GM12878 (cell line): ENCODE results near the gene CAMK2N2. TPM values are rescaled to one million over a fixed set of nuclear protein-coding genes. Genes with fewer than 3 reads are reported as not detected.

Experiments used
- ATAC-seq: fragments of 200-7000 bp; cut with Tn5 transposase; 3 replicates; pipeline ENCODE4 v1.9.1; 2020; ENCODE audit warnings: mild to moderate bottlenecking, moderate library complexity
- BruUV-seq: library from RNA; stranded (reverse); fragments of 400-500 nt; replicated peaks from 2 replicates; lab custom pipeline; 2021; lab: Mats Ljungman, UMichigan
- CTCF ChIA-PET: fragments of 300-600 bp; sonication (Branson Sonifier 250); formaldehyde crosslinking; extraction: SDS; loops from one replicate; lab custom pipeline; 2021; ENCODE audit warnings: inconsistent platforms; lab: Yijun Ruan, JAX
- POLR2A ChIA-PET: fragments of 350-600 bp; formaldehyde crosslinking; extraction: SDS; loops from one replicate; lab custom pipeline; 2021; ENCODE audit warnings: inconsistent platforms; lab: Charles Lee
- RAD21 ChIA-PET: fragments of 300-600 bp; sonication (Branson Sonifier 250); formaldehyde crosslinking; loops from one replicate; lab custom pipeline; 2023; ENCODE audit warnings: antibody characterized with exemption; ENCODE audit not compliant: unreplicated experiment; lab: Charles Lee
- SMC1A ChIA-PET: fragments of 300-600 bp; sonication (Branson Sonifier 250); formaldehyde crosslinking; loops from one replicate; lab custom pipeline; 2023; ENCODE audit not compliant: unreplicated experiment, uncharacterized antibody; lab: Charles Lee
- DNase-seq: peaks from one replicate; pipeline ENCODE4 v3.0.0-alpha.2; 2011; ENCODE audit warnings: low read depth, low spot score
- FAIRE-seq: peaks from 3 replicates; lab custom pipeline; 2011; peaks lifted over from hg19 to GRCh38; lab: Jason Lieb, UNC
- H2AFZ ChIP-seq: 2 replicates; pipeline ENCODE4 v1.6.0; 2011; ENCODE audit warnings: low read depth, low read length, control low read depth; ENCODE audit not compliant: control insufficient read depth
- H3K27ac ChIP-seq: 2 replicates; pipeline ENCODE4 v1.5.1; 2011; ENCODE audit warnings: control low read depth; ENCODE audit not compliant: control insufficient read depth, insufficient read depth
- H3K27me3 ChIP-seq, 2 experiments: replicated peaks in 1 of 2; 2 replicates each; pipeline versions ENCODE4 v1.6.0 to v1.6.1; 2011; ENCODE audit warnings: low read length in 1 of 2; ENCODE audit not compliant: control insufficient read depth in 2 of 2, insufficient read depth in 2 of 2
- H3K36me3 ChIP-seq, 2 experiments: 2 replicates each; pipeline ENCODE4 v1.5.1; 2011; ENCODE audit warnings: low read length in 1 of 2; ENCODE audit not compliant: control insufficient read depth in 2 of 2, insufficient read depth in 2 of 2
- H3K4me1 ChIP-seq: 2 replicates; pipeline ENCODE4 v1.6.1; 2011; ENCODE audit warnings: mild to moderate bottlenecking, low read length, moderate library complexity, mixed read lengths; ENCODE audit not compliant: control insufficient read depth, insufficient read depth
- H3K4me2 ChIP-seq: 2 replicates; pipeline ENCODE4 v1.6.0; 2011; ENCODE audit warnings: control low read depth; ENCODE audit not compliant: control insufficient read depth, insufficient read depth
- H3K4me3 ChIP-seq: fragments of 200-600 bp; sonication (generic); 2 replicates; pipeline ENCODE4 v1.5.1; 2016
- H3K79me2 ChIP-seq: 2 replicates; pipeline ENCODE4 v1.6.0; 2011; ENCODE audit warnings: low read length; ENCODE audit not compliant: control insufficient read depth, insufficient read depth
- H3K9ac ChIP-seq: 2 replicates; pipeline ENCODE4 v1.8.0; 2011; ENCODE audit warnings: low read length, control low read depth, mixed read lengths; ENCODE audit not compliant: control insufficient read depth, insufficient read depth
- H3K9me3 ChIP-seq: replicated peaks from 3 replicates; pipeline ENCODE4 v1.5.1; 2011; ENCODE audit warnings: mild to moderate bottlenecking, low read length; ENCODE audit not compliant: control insufficient read depth, insufficient read depth
- H4K20me1 ChIP-seq: 2 replicates; pipeline ENCODE4 v1.6.0; 2011; ENCODE audit not compliant: control insufficient read depth, insufficient read depth
- BRCA1 ChIP-seq: IDR thresholded peaks from 2 replicates; pipeline ENCODE4 v1.6.1; 2011; ENCODE audit warnings: low read depth, low read length, improper control_type of control experiment
- CHD2 ChIP-seq: IDR thresholded peaks from 2 replicates; pipeline ENCODE4 v1.6.1; 2011; ENCODE audit warnings: low read depth, low read length, improper control_type of control experiment, borderline replicate concordance
- E2F4 ChIP-seq: IDR thresholded peaks from 2 replicates; pipeline ENCODE4 v1.6.1; 2012; ENCODE audit warnings: low read depth, low read length, improper control_type of control experiment
- MEF2B ChIP-seq: fragments of 450-650 bp; IDR thresholded peaks from 2 replicates; pipeline ENCODE4 v1.6.1; 2018; ENCODE audit warnings: mild to moderate bottlenecking, moderate library complexity; ENCODE audit not compliant: partially characterized antibody, poor library complexity, severe bottlenecking
- NRF1 ChIP-seq: conservative IDR thresholded peaks from 2 replicates; pipeline ENCODE4 v1.6.1; 2011; ENCODE audit warnings: mild to moderate bottlenecking, low read depth, low read length, improper control_type of control experiment
- PKNOX1 ChIP-seq: fragments of 450-650 bp; IDR thresholded peaks from 2 replicates; pipeline ENCODE4 v1.6.1; 2016; ENCODE audit warnings: mild to moderate bottlenecking
- POLR2A ChIP-seq: IDR thresholded peaks from 2 replicates; pipeline ENCODE4 v1.6.1; 2011; ENCODE audit warnings: low read depth, mild to moderate bottlenecking, low read length
- POLR2AphosphoS5 ChIP-seq: IDR thresholded peaks from 2 replicates; pipeline ENCODE4 v1.6.1; 2011; ENCODE audit warnings: mild to moderate bottlenecking, low read length, inconsistent platforms
- SMAD5 ChIP-seq: IDR thresholded peaks from 2 replicates; pipeline ENCODE4 v1.6.1; 2016; ENCODE audit warnings: antibody characterized with exemption, low read depth
- SMARCA5 ChIP-seq: fragments of 450-650 bp; IDR thresholded peaks from 2 replicates; pipeline ENCODE4 v1.6.1; 2017; ENCODE audit warnings: mild to moderate bottlenecking
- TARDBP ChIP-seq: IDR thresholded peaks from 2 replicates; pipeline ENCODE4 v1.6.1; 2016; ENCODE audit warnings: borderline replicate concordance
- TCF7 ChIP-seq: IDR thresholded peaks from 2 replicates; pipeline ENCODE4 v1.6.1; 2014; ENCODE audit warnings: antibody characterized with exemption, borderline replicate concordance
- ZNF207 ChIP-seq: fragments of 450-650 bp; IDR thresholded peaks from 2 replicates; pipeline ENCODE4 v1.6.1; 2014; ENCODE audit warnings: antibody characterized with exemption, mild to moderate bottlenecking, borderline replicate concordance
- ZNF687 ChIP-seq: fragments of 450-650 bp; IDR thresholded peaks from 2 replicates; pipeline ENCODE4 v1.6.1; 2017; ENCODE audit warnings: mild to moderate bottlenecking, moderate library complexity
- WGBS: methylation state at CpG from one replicate; pipeline ENCODE4 v1.1.6; 2016; ENCODE audit warnings: low lambda C conversion rate; ENCODE audit not compliant: insufficient replicate concordance, insufficient coverage; ENCODE audit errors: missing lambda C conversion rate; 5-methylcytosine and 5-hydroxymethylcytosine counted together
- in situ Hi-C: fragments of 300-500 bp; cut with MboI; formaldehyde crosslinking; loops from 9 replicates; pipeline ENCODE4 v1.14.3; 2018; ENCODE audit warnings: mixed read lengths
- intact Hi-C: fragments of 100-400 bp; cut with micrococcal nuclease; formaldehyde crosslinking; loops from one replicate; pipeline ENCODE4 v1.14.2; 2022; ENCODE audit not compliant: unreplicated experiment
- polyA plus RNA-seq, 11 experiments: library from polyadenylated mRNA; depleted of rRNA in 4 of 11; unstranded in 6 of 11; stranded (reverse) in 5 of 11; fragments of >200 nt; fragmentation: Nextera tagmentation in 4 of 11; fragmentation: Illumina TruSeq in 1 of 11; extraction: Ambion mirVana in 4 of 11; extraction: Trizol in 1 of 11; gene quantifications; 1 replicate in 1 of 11; 2 replicates in 10 of 11; pipeline versions ENCODE4 v1.2.1 to v1.2.3, GENCODE V29; 2011 to 2016; ENCODE audit warnings: inconsistent platforms in 2 of 11, missing spikeins in 2 of 11, low read depth in 1 of 11
- total RNA-seq, 4 experiments: library from RNA; depleted of rRNA in 3 of 4; stranded (reverse); fragments of >200 nt in 3 of 4; fragmentation: Illumina TruSeq in 1 of 4; extraction: Trizol in 1 of 4; gene quantifications; 2 replicates each; pipeline versions ENCODE4 v1.2.1 to v1.2.3, GENCODE V29; 2013 to 2021

Gene CAMK2N2
- total and polyA plus RNA-seq, 10 of the 15 experiments (the other 5 are each of a cell fraction or from before 2014, with no cell fraction given): 0.06 to 1.4 (median 0.45) TPM; not detected in 1

GRCh38 chr3:184236636-184237035 is 24.7 kb downstream of the CAMK2N2 start:
- Histone ChIP-seq H2AFZ (no peak overlapping the region), H3K9me3 (no peaks in the 10 kb centered on the region), H3K79me2 (no peaks in the 10 kb centered on the region), H3K36me3 (no peaks in the 10 kb centered on the region), H3K4me1 (no peaks in the 10 kb centered on the region), H3K27me3 (peaks cover 0 to 1% of the 10 kb centered on the region in 2 experiments; a peak in 2 of 4 replicates), H3K27ac (no peak overlapping the region), H3K4me2 (no peak overlapping the region), H3K9ac (no peak overlapping the region), H3K4me3 (no peak overlapping the region), H4K20me1 (no peaks in the 10 kb centered on the region)
- no peak for ATAC-seq
- TF ChIP-seq MEF2B (no peak), ZNF687 (no peak), POLR2AphosphoS5 (no peak), ZNF207 (no peak), TCF7 (no peak), PKNOX1 (no peak), CHD2 (no peak), E2F4 (no peak), SMAD5 (no peak), POLR2A (no peak), BRCA1 (no peak), SMARCA5 (no peak), NRF1 (no peak), TARDBP (no peak)
- FAIRE-seq: no peak
- no peak for DNase-seq
- RAD21 ChIA-PET: interaction anchor here (1.6 kb wide), 1 partner anchor 9 kb away, joined by 6 read pairs; no protein-coding TSS in a partner anchor
- SMC1A ChIA-PET: no interaction called here
- POLR2A ChIA-PET: no interaction called here
- no TSS peak for BruUV-seq
- in situ Hi-C loops: no loop called here
- intact Hi-C loops: no loop called here
- CTCF ChIA-PET: interaction anchor here (3.5 kb wide), 1 partner anchor 9 kb away, joined by 23 read pairs; no protein-coding TSS in a partner anchor
- 29% methylated on average over 3 of the region's 3 CpGs for WGBS
